GM19468 (cell line): ENCODE measurements around the gene UVRAG.
A peak's percentile ranks its signal among the peaks of the same experiment; 100 is the strongest.

Source experiments
- ATAC-seq: cut with Tn5 transposase; IDR thresholded peaks from one replicate; pipeline ENCODE4 v1.9.1; 2021; ENCODE audit warnings: mild to moderate bottlenecking, moderate library complexity, moderate number of reproducible peaks; ENCODE audit not compliant: unreplicated experiment; ENCODE audit errors: extremely low read depth

UVRAG gene

DNA sequence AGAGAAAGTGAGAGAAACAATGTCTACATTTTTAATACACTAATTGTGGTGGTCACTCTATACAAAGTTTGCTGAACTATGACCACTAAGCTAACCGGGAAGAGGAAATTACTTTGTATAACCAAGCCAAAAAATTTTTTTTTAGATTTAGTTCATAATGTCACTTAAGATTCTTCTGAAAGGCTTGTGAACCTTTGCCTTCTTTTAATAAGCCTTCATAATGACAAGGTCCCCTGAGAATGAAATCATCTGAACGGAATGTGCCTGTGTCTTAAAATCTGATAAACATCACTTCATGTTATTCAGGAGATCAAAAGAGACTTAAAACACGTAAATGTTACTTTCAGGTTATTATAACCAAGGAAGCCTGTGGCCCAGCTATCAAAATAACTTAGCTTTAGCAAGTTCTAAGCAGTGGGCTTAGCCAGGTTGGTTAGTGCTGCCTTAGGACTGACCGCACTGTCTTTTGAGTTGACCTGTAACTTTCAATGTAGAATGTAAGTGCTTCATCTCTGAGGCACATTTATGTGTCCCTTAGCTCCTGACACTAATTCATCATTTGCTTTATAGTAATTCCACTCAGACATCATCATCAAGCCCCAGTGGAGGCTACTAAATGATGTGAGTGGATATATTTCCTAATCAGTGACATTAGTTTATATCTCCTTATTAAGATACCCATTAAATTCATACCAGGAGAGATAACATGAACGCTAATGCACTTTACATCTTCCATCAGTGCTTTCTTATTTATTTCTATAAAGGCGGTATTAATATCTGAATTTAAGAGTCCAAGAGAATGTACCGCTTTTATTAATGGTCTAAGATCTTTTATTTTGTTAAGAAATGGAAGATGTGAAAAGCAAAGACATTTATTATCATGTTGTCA lies 268.8 kb downstream of the UVRAG start:
- ATAC-seq, result no peak

DNA sequence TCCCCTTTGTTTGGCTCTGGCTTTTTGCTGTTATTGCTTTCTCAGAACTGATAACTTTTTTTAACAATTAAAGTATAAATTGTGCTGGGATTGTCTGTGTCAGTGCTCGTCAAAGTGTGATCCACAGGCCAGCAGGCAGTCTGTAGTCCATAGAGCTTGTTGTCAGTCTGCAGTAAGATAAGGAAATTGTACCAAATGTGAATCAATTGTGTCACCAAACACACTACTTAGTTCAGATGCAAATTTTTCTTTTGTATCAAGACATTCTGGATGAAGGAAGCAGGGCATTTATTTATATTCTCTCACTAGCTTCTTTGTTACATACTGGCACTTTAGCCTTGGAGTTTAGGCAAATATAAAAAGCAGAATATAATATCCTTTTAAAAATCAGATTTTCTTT lies 270.3 kb downstream of the UVRAG start:
- ATAC-seq, result no peak

GRCh38 chr11:76086743-76087635 lies 272.0 kb downstream of the UVRAG start:
- ATAC-seq, result no peak

- ATAC-seq, result no peak
Observed at GRCh38 chr11:76087749-76088148, 272.7 kb downstream of the UVRAG start.

GRCh38 chr11:76088511-76088910 lies 273.5 kb downstream of the UVRAG start:
- ATAC-seq, result no peak

- ATAC-seq, result no peak
Observed at GRCh38 chr11:76090174-76090573, 275.2 kb downstream of the UVRAG start.

DNA sequence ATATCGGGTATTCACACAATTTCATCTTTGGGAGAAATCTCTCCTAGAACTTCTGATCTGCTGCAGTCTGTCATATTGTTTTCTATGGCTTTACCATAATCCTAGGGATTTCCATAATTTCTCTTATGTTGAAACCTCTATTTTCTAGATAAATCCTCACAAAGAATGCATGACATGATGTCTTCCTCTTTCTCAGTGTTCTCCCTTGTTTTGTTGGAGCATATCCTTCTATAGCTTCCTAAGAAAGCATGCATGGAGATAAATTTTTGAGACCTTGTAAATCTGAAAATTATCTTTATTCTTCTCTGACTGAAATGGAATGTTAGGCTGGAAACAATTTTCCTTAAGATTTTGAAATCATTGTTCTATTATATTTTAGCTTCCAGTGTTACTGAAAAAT lies 275.8 kb downstream of the UVRAG start:
- no peak for ATAC-seq

- no peak for ATAC-seq
Observed at GRCh38 chr11:76094740-76095139, 279.7 kb downstream of the UVRAG start.

DNA sequence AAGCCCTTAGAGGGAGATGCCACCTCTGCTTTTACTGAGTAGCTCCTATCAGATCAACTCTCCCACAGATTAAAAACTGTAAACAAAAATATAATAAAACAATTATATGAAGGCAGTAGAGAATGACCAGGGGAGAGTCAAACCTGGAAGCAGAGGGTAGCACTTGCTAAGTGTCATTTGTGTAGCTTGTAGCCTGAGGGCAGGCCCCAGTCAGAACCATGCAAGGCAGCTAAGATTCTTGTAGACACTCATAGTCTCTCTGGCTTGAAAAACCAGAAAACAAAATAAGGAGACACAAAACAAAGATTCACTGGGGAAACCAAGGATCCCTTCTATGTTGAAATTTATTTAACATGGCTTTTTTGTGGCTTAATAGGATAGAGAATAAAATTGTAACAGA lies 280.9 kb downstream of the UVRAG start:
- no peak for ATAC-seq

GRCh38 chr11:76096552-76096951 lies 281.5 kb downstream of the UVRAG start:
- ATAC-seq, result no peak

DNA sequence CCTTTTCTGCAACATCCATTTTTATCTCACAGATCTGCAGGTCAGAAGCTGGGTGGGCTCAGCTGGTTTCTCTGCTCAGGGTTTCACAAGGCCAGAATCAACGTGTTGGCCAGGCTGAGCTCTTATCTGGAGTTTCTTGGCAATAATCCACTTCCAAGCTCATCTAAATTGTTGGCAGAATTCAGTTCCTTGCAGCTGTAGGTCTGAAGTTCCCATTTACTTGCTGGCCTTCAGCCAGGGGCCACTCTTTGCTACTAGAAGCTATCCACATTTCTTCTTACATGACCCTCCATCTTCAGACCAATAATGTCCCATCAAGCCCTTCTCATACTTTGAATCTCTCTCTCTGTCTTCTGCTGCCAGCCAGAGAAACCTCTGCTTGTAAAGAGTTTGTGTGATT lies 287.8 kb downstream of the UVRAG start:
- no peak for ATAC-seq

DNA sequence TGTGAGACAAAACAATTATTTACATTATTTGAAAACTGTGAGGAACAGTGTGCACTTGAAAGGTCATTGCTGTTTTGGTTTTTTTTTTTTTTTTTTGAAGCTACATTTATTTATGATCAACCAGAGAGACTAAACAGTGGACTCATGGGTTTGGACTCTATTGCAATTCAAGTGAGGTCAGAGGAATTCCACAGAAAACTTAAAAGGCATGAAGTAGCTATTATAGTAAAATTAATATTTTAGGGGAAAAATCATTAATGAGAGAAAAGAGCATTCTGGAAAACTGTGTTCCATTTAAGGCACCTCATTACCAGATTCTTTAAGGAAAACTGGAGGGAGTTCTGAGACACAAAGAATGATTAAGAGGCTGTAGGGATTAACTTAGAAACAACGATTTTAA lies 288.4 kb downstream of the UVRAG start:
- no peak for ATAC-seq

DNA sequence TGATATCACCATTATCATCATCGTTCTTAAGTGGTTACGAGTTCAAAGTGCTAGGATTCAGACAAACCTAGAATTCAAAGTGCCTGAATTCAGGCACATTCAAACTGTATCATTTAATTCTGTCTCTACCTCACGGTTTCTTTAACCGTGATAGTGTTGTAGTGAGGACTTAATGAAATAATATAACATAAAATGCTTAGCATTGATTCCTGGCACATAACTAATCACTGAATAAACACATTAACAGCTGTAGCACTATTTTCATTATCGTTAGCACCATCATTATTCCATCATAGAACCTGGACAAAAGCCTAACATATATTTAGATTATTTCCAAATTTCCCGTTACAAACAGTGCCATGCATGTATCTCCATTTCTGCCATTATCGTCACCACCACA lies 289.3 kb downstream of the UVRAG start:
- no peak for ATAC-seq

DNA sequence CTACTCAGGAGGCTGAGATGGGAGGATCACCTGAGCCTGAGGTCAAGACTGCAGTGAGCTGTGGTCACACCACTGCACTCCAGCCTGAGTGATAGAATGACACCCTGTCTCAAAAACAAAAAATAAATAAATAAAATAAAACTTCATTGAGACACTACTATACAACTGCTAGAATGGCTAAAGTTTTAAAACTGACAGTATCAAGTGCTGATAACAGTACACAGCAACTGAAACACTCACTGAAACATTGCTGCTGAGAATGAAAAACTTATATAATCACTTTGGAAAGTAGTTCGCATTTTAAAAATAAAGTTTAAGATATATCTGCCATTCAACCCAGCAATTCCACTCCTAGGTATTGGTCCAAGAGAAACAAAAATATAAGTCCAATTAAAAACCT lies 290.6 kb downstream of the UVRAG start:
- no peak for ATAC-seq

DNA sequence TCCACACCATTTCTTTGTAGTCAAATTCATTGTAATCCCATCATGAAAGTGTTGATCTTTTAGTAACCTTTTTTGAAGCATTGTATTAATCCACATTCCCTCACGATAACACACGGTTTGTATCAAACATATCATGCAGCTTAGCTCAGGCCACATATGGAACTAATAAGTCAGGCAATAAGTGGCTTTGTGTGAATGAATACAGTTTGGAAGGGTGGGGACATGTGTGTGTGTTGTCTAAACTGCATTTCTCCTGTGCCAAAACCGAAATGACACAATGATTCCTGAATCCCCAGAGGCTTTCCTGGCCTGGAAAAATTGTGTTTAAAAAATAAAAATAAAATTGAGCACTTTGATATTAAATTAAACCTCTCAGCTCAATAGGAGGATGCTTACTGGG lies 293.0 kb downstream of the UVRAG start:
- no peak for ATAC-seq

GRCh38 chr11:76114238-76114637 lies 299.2 kb downstream of the UVRAG start:
- no peak for ATAC-seq

GRCh38 chr11:76115555-76115954 lies 300.5 kb downstream of the UVRAG start:
- ATAC-seq, result no peak

DNA sequence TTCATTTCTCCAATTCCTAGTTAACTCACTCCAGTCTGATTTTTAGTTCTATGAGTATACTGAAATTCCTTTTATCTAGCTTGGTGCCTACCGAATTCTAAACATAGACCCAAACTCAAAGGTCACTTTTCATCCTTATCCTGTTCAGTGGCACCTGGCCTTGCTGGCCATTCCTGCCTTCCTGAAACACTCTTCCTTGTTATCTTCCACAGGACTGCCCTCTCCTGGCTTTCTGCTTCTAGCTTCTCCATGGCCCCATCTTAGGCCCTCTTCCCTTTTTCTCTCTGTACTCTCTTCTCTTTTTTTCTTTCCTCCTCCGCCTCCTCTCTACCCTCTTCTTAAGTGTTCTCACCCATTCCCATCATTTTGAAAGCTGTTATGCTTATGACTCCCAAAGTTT lies 304.0 kb downstream of the UVRAG start:
- ATAC-seq, result no peak

DNA sequence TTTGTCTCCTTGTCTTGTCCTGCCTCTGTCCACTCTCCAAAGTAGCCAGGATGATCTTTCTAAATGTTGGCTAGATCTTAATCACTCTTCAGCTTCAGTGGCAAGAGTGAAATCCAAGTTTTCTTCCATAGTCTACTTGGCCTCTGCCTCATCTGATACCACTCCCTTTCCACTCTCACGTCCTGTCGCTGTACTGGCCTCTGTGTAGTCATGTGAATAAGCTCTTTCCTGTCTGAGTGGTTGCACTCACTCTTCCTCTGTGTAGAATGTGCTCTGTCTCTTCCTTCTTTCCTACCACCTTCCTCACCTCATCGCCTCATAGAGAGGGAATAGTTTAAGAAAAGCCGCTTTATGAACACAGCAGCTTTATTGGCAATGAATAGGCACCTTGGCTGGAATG lies 304.8 kb downstream of the UVRAG start:
- peak; percentile 32 for ATAC-seq

GRCh38 chr11:76120513-76121101 lies 305.6 kb downstream of the UVRAG start:
- no peak for ATAC-seq

DNA sequence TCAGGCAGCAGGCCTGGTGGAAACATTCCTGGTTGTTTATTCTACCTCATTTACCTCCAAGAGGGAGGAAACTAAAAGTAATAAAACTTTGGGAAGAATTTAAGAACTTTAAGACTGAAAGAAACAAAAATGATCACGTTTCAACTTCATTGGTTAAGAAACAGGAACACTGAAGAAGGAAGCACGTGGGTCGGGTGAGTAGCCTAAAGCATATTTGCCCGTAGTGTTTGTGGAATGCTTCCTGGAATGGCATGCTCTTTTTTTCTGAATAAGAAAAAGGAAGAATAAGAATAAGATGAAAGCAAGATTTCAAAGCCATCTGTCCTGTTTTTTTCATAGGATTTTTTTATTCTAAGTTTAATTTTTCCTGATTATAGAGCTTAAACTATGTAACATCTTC lies 308.2 kb downstream of the UVRAG start:
- ATAC-seq, result no peak
